HG02588 (cell line): Measurements from ENCODE around the gene PDLIM3.
"Not testable (repeated sequence)": the region's sequence is repeated elsewhere in the genome, so short reads cannot be mapped to it uniquely, and the experiment has no call there.

Source experiments
- ATAC-seq: cut with Tn5 transposase; IDR thresholded peaks from one replicate; pipeline ENCODE4 v1.9.1; 2021; ENCODE audit warnings: mild to moderate bottlenecking, moderate library complexity; ENCODE audit not compliant: unreplicated experiment

The PDLIM3 gene

DNA sequence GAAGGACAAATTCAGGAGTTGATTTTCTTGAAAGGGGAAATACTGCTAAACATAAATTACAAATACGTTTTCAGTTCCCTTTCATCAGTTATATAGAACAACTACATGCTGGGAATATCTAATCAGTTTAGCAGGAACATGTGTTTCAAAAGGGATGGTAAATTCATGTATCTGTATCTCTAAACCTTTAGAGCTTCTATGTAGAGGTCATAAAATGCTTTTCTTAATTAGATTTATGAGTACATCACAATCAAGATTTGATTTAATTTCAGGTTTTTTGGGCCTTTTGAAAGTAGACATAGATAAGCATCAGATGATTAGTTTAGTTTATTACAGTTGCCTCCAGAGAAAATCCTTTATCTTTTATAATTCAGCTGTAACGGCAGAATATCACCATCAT, 12.9 kb downstream of the PDLIM3 start:
- ATAC-seq: no peak

- ATAC-seq: no peak
Measured at GRCh38 chr4:185520119-185520518, 15.2 kb downstream of the PDLIM3 start.

- ATAC-seq: no peak
Measured at GRCh38 chr4:185518494-185518893, 16.8 kb downstream of the PDLIM3 start.

DNA sequence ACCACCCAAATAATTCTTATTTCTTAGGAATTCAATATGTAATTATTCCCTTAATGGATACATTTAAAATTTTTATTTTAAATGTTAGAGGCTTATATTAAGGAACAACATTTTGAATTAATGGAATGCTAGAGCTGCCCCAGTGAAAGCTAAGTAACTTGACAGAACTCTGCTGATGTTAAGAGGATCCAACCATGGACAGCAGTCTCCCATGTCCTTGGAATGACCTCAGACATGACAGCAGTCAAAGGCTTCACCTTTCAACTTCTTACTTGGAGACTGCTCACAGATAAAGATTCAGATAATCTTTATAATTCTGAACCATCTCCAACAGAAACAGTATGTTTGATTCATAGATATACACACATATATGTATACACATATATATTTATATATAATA, 17.2 kb downstream of the PDLIM3 start:
- no peak for ATAC-seq

GRCh38 chr4:185515248-185515647, 20.1 kb downstream of the PDLIM3 start:
- ATAC-seq: no peak

DNA sequence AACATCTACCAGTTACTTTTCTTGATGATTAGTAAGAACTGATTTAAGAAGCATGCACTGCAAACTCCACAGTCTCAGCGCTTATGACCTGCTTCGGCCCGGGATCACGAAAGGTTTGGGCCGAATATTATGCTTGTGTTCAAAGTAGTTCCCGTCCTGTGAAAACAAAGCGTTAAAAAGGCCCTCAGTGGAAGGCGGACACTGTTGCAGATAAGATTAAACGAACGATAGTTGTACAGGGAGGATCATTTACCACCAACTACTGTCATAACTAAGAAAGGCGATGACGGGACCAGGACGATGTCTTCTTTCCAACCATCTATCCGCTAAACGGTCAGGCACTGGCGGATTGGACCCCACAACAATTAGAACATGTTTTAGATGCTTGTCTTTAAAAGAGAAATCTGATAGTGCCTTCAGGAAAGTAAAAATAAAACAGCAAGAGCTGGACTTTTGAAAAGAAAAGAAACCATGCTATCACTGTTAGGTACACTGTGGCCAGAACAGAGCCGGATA, 21.1 kb downstream of the PDLIM3 start:
- no peak for ATAC-seq

- ATAC-seq: no peak
Measured at GRCh38 chr4:185513489-185514181, 21.7 kb downstream of the PDLIM3 start.

DNA sequence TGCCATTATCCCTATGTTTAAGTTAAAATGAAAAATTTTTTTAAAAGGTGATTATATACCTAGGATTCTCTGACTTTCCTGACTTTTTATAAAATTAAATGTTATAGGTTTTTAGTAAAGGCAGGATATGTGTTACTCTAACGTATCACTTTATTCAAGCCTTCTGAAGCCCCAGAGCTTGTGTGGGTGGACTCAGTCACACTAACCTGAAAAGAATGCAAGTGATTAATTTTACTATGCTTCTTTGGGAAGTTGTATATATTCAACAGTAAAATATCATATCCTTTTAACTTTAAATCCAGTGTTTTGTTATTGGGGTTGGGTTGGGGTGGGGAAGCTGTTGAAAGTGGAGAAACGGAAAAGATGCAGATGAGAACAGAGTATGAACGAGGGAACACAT, 22.8 kb downstream of the PDLIM3 start:
- ATAC-seq: no peak

- not testable (repeated sequence) for ATAC-seq
Measured at GRCh38 chr4:185511243-185511642, 24.1 kb downstream of the PDLIM3 start.

- no peak for ATAC-seq
Measured at GRCh38 chr4:185510806-185511205, 24.5 kb downstream of the PDLIM3 start.

DNA sequence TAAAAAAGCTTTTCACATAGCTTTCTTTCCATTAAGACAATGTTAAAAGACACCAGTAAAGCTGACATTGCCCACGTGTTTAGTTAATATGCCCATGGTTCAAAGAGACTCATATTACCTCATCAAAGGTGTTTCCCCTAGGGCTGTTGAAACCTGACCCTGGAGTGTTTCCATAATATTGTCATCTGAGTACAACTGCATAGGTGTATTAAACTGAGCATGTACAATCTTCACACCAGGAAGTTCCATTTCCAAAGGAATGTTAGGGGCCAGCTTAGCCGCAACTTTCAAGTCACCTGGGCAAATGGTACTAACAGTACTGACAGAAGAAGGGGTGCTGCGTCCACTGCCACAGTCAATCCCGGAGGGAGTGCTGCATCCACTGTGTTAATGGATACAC, 27.1 kb downstream of the PDLIM3 start:
- no peak for ATAC-seq

GRCh38 chr4:185506422-185506821, 28.9 kb downstream of the PDLIM3 start:
- no peak for ATAC-seq

GRCh38 chr4:185504098-185505047, 30.9 kb downstream of the PDLIM3 start:
- no peak for ATAC-seq

GRCh38 chr4:185502386-185502785, 32.9 kb downstream of the PDLIM3 start:
- ATAC-seq: no peak

DNA sequence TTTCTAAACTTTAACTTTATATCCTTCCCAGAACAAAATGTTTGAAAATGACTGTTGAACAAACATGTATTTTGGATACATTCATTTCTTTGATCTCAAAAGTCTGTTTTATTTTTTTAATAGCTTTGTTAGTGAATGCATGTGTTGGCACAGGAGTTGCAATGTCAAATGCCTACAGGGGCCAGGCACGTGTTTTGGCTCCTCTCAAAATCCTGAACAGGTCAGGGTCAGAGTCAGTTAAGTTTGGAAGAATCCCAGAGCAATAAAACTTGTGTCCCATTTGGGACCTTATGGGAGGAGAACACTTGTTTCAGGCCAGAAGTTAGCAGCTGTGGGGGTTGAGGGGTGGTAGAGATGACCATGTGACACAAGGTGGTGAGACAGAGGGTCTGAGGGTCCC, 34.7 kb downstream of the PDLIM3 start:
- ATAC-seq: no peak

DNA sequence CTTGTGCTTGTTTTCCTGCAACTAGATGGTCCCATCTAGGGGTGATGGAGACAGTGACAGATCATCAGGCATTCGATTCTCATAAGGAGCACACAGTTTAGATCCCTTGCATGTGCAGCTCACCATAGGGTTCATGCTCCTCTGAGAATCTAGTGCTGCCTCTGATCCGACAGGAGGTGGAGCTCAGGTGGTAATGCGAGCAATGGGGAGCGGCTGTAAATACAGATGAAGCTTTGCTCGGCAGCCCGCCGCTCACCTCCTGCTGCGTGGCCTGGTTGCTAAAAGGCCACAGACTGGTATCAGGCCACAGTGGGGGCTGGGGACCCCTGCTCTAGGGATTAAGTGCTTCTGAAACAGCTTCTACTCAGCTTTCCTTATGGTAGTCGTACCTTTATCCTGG, 35.3 kb downstream of the PDLIM3 start:
- no peak for ATAC-seq

DNA sequence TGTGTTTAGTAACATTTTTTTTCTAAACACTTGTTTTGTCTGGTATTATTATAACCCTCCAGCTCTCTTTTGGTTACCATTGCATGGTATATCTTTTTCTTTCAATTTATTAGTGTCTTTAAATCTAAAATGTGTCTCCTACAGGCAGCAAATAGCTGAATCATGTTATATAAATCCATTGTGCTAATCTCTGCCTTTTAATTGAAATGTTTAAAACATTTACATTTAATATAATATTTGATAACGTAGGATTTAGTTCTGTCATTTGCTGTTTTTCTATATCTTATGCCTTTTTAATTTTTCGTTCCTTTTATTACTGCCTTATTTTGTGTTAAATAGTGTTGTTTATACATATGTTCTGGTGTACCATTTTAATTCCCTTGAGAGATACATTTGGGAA, 46.7 kb downstream of the PDLIM3 start:
- ATAC-seq: no peak

DNA sequence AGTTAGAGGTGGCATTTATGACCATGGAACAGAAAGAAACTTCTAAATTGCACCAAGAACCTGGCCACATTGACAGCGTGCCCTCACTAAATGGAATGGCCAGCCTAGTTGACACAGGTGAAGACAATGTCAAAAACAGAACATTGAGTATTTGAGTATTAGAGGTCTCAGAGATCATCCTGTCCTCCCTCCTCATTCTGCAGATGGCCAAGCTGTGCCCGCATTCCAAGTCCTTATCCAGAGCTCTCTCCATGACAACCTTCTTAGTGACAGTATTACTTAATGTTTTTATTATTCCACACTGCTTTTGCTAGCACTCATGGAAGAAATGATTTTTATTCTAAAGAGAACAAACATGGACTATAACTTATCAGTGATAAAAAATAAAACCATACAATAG, 53.9 kb downstream of the PDLIM3 start:
- no peak for ATAC-seq

GRCh38 chr4:185480016-185480732, 55.1 kb downstream of the PDLIM3 start:
- ATAC-seq: peak; percentile 25

GRCh38 chr4:185479507-185479971, 55.8 kb downstream of the PDLIM3 start:
- peak; percentile 95 for ATAC-seq

- ATAC-seq: no peak
Measured at GRCh38 chr4:185473247-185473646, 62.1 kb downstream of the PDLIM3 start.
